ENCODE data around the gene RPS16.

RPS16 gene

DNA sequence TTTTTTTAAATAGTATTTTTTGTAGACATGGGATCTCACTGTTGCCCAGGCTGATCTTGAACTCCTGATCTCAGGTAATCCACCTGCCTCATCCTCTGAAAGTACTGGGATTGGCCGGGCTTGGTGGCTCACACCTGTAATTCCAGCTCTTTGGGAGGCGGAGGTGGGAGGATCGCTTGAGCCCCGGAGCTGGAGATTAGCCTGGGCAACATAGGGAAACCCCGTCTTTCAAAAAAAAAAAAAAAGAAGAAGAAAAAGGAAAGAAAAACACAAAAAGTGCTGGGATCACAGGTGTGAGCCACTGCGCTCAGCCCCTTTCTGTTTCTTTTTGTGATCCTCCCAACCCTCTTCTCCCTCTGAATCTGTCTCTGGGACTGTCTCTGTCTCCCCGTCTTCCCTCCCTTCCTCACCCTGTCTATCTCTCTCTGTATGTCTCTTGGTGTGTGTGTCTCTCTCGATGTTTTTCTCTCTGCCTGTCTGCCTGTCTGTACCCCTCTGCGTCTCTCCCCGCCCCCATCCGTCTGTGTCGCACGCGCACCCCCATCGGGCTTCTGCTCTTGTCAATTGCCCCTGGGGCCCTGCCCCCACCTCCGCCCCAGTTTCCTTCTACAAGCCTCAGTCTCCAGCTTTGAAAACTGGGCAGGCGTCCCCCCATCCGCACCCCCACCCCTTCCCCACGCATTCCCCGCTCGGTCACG is 29.6 kb downstream of the RPS16 start:
- no peak for DNase-seq

DNA sequence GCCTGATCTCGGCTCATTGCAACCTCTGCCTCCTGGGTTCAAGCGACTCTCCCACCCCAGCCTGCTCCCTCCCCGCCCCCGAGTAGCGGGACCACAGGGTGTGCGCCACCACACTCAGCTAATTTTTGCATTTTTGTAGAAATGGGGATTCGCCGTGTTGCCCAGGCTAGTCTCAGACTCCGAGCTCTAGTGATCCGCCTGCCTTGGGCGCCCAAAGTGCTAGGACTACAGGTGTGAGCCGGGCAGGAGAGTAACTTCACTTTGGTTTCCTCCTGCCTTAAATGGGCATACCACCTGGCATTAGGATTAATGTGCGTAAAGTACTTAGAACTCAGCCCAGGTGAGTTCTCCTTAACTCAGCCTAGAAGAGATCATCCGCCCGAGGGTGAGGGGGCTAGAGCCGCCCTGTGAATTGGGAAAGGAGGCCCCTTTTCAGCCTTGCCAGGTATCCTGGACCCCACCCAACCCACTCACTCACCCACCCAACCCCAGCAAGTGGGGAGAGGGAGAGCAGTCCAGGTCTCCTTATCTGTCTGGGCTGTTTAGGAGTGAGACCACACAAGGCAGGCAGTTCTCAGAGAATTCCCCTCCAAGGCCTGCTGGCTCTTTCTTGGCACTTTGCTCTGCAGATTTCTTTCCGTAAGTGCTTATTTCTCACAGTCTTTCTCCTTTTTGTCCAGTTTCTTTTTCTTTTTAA is 30.3 kb downstream of the RPS16 start:
- no peak for DNase-seq

DNA sequence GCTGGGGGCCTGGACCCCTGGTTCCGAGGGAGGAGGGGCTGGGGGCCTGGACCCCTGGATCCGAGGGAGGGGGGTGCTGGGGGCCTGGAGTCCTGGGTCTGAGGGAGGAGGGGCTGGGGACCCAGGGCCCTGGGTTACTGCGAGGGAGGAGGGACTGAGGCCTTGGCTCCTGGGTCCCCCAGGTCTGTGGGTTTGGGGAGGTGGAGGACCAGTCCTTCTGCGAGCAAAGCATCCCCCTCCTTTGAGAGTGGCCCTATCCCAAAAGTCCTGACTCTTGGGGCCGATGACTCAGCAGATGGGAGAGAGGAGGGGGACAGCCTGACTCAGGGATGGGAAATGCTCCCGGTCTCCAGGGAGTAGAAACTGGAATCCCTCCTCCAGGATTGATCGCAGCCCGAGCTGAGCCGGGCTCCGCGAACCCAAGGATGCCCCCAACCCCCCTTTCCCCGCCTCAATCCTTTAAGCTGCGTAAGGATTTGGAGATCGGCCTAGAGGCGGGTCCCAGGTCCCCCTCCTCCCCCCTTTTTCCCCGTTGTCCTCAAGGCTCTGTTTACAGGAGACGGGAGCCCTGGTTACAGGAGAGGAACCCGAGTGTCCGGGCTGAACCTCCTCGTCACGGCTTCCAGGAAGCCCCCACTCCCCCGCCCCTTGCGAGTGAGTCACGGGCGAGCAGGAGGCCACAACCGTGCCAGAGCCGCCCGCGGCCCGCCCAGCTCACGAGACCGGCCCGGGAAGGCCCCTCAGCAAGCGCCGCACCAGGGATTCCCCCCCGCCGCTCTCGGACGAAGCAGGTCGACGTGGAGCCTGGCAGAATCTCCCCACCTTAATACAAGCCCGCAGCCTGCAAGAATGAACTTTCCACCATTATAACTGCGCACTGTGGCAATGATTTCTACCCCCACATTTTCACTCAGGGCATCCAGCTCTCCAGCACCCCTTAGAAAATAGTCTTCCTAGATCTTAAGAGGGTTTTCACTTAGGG is 32.1 kb downstream of the RPS16 start:
- DNase-seq, result peak; percentile 68 to 79 (median 70)

DNA sequence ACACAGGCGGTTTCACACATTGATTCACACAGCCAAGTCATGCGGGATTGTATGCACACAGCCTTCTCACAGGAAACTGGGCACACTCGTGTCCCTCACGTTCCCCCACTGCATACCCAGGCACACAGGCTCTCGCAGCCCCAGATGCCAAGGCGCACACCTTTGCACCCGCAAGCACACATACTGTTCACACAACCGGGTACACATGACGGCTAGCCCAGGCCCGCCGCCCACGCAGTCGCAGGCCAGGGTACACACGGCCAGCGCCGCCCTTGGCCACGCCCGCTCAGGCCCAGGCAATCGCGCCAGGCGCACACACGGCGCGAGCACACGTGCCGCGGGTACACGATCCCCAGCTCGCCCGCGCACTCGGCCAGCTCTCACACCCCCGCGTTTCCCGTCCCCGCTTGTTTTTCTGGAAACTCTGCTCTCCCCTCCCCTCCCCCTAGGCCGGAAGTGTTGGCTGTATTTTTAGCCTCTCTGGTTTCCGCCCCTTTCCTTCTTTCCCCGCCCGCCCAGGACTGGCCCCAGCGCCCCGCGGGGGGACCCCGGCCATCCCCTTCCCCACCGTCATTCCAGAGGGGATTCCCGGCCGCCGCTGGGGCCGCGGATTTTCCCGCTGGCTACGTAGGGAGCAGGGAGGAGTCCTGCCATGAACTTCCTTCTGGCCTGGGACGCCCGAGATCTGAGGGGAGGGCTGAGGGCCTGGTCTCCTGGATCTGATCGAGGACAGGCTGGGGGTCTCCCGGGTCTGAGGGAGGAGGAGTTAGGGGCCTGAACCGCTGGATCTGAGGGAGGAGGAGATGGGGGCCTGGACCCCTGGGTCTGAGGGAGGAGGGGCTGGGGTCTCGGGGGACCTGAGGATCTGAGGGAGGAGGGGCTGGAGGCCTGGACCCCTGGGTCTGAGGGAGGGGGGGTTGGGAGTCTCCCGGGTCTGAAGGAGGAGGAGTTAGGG is 33.1 kb downstream of the RPS16 start:
- DNase-seq, result peak; percentile 71 to 80 (median 75)

DNA sequence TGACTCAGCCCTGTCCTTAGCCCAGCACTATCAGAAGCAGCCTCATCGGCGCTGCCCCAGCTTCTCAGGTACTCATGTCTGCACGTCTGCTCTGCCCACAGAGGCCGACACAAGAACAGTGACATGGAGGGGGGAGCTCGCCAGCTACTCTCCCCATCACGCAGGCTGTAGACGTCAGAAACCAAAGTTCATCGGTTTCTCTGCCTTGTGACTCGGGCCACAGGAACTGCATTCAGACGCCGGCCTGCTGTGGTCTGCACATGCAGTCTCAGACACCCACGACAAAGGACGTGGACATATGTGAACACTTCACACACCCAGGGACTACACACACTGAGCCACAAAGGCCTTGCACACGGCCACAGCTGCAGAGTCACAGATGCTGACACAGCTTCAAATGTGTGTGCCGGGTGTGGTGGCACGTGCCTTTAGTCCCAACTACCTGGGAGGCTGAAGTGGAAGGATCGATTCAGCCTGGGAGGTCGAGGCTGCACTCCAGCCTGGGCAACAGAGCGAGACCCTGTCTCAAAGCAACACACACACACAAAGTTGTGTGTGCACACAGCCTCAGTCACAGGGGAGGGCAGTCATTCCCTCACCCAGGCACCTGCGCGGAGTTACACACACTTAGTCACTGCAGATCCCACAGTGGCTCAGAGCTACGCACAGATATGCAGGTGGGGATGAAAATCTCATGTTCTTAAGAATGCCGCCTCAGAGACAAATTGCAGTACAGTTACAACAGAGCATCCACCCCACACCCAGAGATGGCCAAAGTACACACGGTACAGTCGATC is 34.0 kb downstream of the RPS16 start:
- DNase-seq, result no peak

DNA sequence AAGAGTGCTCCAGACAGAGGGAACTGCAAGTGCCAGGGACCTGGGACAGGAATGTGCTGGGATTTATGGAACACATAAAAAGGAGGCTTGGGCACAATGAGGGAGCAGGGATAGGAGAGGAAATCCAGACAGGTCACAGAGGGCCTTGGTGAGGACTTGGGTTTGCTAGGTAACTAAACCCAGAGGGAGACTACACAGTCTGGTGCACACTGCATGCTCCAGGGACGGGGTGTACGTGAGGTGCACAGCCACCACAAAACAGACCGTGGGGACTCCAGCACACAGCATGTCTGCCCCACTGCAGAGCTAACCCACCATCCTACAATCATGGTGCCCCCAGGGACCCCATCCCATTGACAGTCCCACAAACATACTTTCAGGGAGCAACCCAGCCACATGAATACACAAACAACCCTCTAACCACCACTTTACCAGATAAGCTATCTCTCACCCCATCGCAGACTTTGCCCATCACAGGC is 34.6 kb downstream of the RPS16 start:
- DNase-seq, result no peak

DNA sequence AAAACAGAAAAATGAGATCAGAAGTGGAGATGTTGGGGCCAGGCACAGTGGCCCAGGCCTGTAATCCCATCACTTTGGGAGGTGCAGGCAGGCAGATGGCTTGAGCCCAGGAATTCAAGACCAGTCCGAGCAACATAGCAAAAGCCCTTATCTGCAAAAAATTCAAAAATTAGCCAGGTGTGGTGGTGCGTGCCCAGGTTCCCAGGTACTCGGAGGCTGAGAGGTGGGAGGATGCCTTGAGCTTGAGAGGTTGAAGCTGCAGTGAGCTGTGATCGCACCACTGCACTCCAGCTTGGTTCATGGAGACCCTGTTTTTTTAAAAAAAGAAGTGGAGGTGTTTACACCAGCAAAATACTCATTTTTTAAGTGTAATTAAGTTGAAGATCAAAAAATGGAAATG is 35.7 kb downstream of the RPS16 start:
- DNase-seq, result no peak

DNA sequence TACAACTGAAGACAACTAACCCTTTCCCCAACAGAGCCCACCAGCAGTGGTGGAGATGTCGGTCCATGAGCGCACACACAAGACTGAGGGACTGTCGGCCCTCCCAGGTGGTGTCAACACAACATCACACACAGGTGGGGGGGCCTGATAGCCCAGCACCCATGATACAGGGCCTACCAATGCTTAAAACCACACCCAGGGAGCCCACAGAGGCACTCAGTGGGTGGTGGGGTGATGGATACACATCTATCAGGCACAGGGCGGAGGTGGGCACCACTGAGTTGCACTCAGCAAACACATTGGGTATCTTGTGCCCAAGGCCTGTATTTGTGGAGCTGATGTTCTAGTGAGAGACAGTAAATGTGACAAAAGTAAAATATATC is 36.1 kb downstream of the RPS16 start:
- no peak for DNase-seq

DNA sequence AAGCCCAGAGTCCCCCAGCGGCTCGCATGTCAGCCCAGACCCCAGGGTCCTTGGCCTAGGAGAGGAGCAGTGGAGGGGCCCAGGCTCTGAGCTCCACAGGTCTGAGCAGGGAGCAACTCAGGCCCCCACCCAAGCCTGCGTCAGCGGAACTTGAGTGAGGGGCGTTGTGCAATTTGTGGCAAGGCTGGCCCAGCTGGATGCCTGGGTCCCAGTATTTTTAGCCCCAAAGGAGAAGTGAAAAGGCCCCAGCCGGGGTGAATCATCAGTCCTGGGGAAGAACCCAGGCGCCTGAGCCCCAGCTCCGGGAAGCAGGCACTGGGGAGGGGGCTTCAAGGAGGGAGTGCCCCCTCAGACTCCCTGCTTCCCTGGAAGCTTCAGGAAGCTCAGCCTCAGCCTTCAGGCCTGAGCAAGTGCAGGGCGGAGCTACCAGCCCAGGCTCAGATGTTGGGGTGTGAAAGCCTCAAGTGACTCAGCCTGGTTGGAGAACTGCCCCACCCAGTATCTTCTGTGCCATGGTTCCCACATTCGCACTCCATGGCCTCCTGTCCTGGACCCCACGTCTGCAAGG is 37.4 kb downstream of the RPS16 start:
- DNase-seq, result no peak

DNA sequence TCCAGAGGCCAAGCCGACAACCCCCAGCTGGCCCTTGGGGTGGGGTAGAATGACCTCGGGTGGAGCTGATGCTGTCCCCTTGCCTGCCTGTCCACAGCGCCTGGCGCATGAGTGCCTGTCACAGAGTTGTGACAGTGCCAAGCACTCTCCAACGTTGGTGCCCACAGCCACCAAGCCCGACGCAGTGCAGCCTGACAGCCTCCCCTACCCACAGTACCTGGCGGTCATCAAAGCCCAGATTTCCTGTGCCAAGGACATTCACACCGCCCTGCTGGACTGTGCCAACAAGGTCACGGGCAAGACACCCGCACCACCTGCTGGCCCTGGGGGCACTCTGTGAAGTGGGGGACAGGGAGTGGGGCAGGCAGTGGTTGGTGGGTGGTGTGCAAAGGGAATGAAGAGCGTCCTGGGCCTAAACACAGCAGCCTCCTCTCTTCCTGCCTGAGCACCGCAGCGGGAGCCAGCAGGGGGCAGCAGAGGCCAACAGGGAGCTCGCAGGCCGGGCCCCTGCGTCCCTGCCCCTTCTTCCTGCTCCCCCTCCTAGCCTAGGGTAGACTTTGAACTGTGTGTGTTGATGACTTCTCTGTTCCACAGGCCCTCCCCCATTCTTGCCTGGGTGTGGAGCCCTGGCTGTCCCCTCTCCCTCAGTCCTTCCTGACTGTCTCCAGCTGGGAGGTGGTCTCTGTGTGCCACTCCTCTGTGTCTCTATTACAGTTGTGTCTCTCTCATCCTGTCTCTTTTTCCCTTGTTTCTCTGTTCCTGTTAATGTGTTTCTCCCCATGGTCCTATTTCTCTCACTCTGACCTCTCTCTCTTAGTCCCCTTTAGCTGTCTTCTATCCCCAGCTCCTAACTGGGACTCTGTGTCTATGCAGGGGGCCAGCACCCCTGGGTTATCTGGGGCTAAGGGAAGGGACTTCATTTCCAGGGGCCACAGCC is 38.1 kb downstream of the RPS16 start:
- DNase-seq, result peak; percentile 44 to 58 (median 48)

DNA sequence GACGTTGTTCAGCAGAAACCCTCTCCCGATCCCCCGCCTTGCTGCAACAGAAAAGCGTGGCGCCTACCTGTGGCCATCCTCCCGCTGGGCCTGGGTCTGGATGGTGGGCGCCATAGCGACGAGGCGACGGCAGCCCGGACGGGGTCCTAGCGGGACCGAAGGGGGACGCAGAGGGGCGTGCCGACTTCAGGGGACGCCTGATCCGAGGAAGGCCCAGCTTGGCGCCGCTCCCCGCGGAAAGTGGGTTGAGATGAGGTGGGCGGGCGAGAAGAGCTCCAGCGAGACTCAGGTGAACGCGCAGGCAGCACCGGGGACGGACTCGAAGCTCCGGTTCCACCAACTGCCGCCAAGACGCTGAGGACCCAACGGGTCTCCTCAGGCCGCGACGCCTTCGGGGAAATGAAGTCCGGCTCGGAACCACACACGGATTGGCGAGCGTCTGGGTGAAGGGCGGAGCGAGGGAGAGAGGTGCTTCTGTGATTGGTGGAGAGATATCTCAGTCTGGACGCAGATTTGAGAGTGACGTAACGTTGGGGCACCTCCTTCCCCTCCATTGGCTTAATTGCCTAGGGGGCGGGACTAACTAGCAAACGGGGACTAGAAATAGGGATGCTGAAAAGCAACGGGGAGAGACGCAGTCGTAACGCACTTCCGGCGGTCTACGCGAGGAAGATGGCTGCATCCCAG is 44.9 kb downstream of the RPS16 start, which contains the start of the genes MED29 and PAF1:
MED29 (plus strand) TSS at position 628 of the 687 bp plus-strand sequence; CDS start at position 673, 45 bp downstream.
PAF1 (minus strand) TSS at position 356 of the 687 bp plus-strand sequence; CDS start at position 114, 242 bp downstream.
- DNase-seq, result peak; percentile 98 to 100 (median 99)

DNA sequence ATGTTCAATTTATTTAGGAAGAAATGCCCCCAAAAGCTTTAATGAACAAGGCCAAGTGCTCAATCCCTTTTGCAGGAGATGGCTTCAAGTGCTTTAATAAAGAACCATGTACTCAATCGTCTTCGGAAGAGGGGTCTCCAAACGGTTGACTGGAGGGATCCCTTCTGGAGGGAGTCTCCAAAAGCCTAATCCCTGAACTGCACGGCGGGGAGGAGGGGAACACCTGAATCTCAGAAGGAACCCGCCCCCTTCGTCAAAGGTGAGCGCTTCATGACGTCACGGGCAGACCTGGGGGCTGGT is 45.3 kb downstream of the RPS16 start:
- no peak for DNase-seq

DNA sequence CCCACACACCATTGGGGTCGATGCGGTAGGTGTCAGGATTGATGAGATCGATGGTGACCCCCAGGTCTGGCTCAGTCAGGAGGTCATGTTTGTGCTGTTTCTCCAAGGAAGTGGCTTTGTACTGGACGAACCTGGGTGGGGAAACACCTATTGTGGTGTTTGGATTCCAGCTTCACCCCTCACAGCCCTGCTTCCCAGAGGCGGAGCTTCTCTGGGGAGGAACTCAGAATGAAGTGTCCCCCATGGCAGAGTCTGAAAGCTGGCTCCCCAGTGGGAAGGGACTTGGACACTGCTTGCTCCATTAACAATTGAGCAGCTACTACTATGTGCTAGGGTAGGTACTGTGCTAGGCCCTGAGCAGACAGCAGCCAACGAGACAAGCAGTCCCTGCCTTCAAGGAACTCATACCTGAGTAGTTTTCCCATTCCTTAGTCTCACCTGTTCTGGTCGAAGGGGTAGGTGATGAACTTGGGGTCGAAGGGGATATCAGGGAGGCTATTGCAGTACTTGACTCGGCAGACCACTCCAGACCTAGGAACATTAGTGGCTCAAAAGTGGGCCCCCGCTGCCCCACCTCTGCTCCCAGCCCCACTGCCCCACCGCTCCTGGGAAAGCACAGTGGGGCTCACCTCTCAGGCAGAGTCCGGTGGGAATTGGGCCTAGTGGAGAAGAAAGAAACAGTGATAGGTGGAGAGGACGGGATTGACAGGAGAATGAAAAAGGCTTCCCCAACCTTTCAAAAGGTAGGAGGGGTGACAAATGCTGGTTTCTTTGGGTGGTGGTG is 45.9 kb downstream of the RPS16 start:
- no peak for DNase-seq

DNA sequence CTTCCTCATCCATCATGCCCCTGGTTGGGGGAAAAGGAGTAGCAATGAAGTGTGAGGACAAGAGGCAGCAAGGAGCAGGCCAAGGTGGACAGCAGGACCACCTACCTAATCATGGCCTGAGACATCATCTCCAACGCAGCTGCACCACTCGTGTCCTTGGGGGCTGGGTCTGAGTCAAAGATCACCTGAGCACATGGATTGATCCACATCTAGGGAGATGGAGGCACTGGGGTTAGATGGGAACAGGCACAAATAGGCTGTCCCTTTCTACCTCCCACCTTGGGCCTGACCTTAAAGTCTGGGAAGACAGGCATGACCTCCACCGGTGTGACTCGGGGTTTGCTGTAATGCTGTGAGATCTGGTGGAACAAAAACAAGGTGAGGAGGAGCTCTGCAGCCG is 47.1 kb downstream of the RPS16 start:
- no peak for DNase-seq

DNA sequence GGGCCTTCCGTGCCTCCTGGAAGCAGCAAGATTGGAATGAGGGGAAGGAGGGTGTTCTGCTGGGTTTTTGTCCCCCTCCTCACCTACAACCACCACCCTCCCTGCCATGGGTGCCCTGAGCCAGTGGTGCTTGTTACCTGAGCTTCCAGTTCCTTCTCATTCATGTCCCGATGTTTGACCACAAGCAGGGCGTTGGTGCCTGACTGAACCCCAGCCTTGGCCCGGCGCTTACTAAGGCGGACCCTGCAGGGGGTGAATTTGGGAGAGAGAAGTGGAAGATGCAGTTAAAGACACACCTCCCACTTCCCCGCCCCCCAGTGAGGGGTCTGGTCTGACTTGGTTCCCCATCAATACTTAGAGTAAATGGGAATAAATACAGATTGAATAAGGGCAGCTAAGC is 49.2 kb downstream of the RPS16 start:
- no peak for DNase-seq

DNA sequence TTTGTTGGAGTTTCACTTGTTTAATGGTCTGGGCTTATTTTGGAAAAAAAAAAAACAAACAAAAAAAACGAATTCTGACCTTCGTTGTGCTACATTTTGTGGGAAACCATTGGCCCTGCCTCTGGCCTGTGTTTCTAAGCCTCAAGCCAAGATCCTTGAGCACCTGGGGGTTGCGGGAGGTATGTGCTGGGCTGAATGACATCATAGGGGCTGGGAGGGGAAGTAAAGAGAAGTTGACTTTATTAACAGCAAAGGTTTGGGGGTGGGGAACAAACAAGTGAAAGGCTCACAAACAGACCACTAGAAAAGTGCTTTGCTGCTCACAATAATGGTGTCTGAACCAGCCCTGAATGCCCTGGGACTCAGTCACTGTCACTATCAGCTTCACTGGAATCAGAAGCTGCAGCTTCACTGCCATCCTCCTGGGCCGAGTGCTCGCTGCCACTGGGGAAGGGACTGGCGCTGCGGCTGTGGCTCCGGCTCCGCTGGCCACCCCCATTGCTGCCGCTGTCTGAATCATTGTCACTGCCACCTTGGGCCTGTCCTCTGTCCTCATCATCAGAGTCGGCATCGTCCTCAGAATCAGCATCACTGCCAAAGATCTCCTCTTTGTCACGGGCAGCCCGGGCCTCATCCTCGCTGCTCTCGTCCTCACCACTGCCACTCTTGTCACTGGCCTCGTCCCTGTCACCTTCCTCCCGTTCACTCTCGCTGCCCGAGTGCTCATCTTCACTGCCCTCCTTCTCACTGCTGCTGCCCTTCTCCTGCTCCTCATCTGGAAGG is 49.9 kb downstream of the RPS16 start:
- no peak for DNase-seq

DNA sequence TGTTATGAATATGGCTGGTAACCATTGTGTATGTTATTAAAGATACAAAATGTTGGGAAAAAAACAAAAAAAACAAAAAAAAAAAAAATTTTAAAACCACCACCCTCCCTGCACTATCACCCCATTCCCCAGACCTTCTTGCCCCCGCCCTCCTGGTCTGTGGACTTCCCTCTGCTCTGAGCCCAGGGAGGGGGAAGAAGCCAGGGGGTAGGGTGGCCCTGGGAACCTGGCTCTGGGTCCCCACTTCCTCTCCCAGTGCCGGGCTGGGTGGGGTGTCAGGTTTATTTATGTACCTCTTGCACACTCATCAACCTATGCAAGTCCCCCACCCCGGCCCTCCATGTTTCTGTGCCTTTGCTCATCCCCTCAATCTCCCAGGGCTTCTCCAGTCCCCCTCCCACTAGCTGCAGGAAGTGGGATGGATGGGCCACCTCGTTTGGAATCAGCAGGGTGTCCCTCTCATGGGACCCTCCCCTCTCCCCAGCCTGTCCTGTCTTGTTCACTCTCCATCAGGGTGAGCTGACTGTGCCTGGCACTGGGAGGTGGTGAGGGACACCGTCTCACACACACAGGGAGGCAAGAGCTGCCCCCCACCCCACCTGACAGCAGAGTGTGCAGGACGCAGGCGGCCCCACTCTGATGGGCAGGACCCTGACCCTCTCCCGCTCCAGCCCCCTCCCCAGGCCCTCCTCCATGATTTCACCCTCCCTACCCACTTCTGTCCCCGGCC is 50.7 kb downstream of the RPS16 start:
- no peak for DNase-seq
